Anterior cingulate cortex (tissue), 58 donors: Measurements from ENCODE around the gene OR52K1.
"Not testable (repeated sequence)": the region's sequence is repeated elsewhere in the genome, so short reads cannot be mapped to it uniquely, and the experiment has no call there.

Experiments used
- DNase-seq, 58 donors: peaks; one replicate each; lab custom pipeline; 2025; lab: John Stamatoyannopoulos, UW

OR52K1 gene

GRCh38 chr11:4484310-4484709, 1.9 kb downstream of the OR52K1 start:
- no peak for DNase-seq

DNA sequence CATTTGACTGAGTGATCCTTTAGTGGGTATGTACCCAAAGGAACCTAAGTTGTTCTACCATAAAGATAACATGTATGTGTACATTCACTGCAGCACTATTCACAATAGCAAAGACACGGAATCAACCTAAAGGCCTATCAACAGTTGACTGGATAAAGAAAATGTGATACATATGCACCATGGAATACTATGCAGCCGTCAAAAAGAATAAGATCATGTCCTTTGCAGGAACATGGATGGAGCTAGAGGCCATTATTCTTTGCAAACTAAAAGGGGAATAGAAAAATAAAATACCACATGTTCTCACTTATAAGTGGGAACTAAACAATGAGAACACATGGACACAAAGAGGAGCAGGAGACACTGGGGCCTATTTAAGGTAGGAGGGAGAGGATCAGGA, 9.0 kb downstream of the OR52K1 start:
- DNase-seq: not testable (repeated sequence)

GRCh38 chr11:4491878-4492606, 9.6 kb downstream of the OR52K1 start:
- DNase-seq: no peak

DNA sequence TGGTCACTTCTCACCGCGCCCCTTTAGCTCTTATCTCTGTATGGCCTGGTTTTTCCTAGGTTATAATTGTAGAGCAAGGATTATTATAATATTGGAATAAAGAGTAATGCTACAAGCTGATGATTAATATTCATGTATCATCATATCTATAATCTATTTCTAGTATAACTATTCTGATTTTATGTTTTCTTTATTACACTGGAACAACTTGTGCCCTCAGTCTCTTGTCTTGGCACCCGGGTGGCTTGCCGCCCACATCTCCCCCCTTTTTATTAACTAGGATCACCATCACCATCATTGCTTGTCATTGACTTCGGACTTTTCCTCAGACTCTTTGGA, 11.0 kb downstream of the OR52K1 start:
- no peak for DNase-seq

GRCh38 chr11:4495487-4495886, 13.0 kb downstream of the OR52K1 start:
- no peak for DNase-seq

DNA sequence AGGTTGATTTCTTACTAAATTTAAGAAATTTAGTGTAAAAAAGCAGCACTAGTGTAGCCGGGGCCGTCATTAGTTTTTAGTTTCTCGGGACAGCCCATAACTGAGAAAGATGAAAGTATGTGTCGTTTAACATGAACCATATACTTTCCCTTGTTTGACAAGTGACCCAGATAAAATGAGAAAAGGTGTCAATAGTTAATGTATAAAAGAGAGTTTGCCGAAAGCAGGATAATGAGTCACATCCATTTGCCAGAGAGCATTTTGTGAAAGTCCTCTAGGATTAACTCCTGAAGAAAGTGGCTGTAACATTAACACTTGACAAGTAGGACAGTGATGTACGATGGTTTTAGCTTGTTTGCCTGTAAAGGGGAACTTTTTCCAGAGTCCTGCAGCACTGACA, 13.5 kb downstream of the OR52K1 start:
- DNase-seq: no peak

DNA sequence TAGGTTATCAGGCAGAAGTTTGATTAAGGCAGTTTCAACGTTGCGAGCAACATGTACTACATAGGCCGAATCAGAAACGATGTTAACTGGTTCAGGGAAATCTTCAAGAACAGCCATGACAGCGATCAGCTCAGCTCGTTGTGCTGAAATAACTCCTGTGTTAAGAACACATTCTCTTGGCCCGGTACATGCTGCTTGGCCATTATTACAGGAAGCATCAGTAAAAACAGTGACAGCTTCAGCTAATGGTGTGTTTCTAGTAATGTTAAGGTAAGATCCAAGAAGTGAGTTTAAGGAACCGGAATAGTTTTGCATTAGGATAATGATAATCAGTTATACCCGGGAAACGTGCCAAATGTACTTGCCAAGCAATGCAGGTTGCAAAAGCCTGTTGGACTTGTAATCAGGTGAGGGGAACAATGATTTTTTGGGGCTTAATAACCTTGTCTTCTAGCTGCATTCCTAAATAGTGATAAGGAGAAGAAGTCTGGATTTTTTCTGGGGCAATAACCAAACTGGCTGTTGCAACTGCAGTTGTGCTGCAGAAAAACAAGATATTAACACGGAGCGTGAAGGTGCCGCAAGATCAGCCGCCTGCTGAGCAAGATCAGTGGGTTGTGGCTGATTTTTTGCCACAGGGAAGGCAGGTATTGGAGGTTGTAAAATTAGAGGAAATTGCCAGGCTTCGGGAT, 14.3 kb downstream of the OR52K1 start:
- no peak for DNase-seq

DNA sequence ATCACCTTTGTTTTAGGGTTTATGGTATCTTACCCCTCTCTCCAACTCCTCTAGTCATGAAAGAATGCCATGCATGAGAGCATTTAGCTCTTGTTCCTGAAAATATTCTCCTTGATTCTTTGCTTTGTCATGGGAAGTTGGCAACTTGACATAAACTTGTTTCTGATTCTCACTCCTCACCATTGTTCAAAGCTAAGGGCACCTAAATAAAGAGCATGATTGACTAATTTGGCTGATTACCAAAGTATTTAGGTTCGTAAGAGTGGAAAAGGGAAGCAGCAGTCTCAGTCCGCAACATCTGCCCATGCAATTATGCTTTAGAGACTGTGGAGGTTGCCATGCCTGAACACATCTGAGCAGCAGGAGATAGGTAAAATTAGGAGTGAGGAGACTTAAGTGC, 26.4 kb downstream of the OR52K1 start:
- DNase-seq: no peak

- DNase-seq: peak in 6 of 58 donors; percentile 2 to 22 (median 6)
These were observed 29.1 kb downstream of the OR52K1 start for GRCh38 chr11:4511282-4512245.

- no peak for DNase-seq
These were observed 31.8 kb downstream of the OR52K1 start for GRCh38 chr11:4514196-4514595.

- DNase-seq: no peak
These were observed 39.9 kb downstream of the OR52K1 start for GRCh38 chr11:4522339-4522738.

DNA sequence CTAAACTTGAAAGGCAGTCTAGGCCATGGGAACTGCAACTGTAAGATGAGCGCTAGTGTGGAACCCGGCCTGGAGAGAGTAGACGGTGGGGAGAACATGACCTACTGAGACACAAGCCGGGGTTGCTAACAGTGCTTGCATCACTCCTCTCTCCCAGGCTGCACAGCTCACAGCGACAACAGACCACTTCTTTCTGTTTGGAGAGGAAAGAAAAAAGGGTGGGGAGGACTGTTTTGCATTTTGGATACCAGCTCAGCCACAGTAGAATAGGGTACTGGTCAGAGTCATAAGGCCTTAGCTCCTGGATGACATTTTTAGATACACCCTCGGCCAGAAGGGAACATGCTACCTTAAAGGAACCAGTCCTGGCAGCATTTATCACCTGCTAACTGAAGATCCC, 40.3 kb downstream of the OR52K1 start:
- no peak for DNase-seq

- no peak for DNase-seq
These were observed 41.2 kb downstream of the OR52K1 start for GRCh38 chr11:4523666-4524065.

GRCh38 chr11:4527926-4528325, 45.5 kb downstream of the OR52K1 start:
- no peak for DNase-seq

GRCh38 chr11:4531686-4532085, 49.2 kb downstream of the OR52K1 start:
- DNase-seq: not testable (repeated sequence)

- peak in 28 of 58 donors; percentile 0 to 75 (median 4) for DNase-seq
These were observed 57.3 kb downstream of the OR52K1 start for GRCh38 chr11:4539603-4540219.

DNA sequence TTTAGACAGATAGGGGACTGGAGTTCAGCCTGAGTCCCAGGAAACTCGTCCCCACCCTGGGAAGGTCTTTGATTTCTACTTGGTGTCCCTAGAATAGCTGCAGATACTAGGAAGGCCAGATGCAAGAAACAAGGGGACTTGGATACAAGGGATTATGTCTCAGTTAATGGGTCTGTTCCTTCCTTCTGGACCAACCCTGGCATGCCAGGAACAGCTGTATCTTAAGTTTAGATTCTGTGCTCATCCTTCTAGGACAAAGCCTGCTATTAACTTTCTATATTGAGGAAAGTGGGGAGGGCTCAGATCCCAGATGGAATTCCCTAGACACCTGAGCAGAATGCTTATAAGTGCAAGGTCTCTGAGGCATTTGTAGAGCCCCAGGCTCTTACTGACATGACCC, 58.6 kb downstream of the OR52K1 start:
- no peak for DNase-seq
